ENCODE data around the gene MRAS.

Gene MRAS

GRCh38 chr3:138394156-138394555, 45.8 kb downstream of the MRAS start:
- no peaks in the 10 kb centered on the region for H3K9me3 ChIP-seq (ENCODE audit: control insufficient read depth, low read length)
- H2AFZ ChIP-seq, result no peak overlapping the region
- no peaks in the 10 kb centered on the region for H3K27me3 ChIP-seq (ENCODE audit: control insufficient read depth, insufficient read depth, low read length)
- H3K4me3 ChIP-seq (ENCODE audit: low read depth, low read length), result no peak overlapping the region
- no peak overlapping the region for H3K4me2 ChIP-seq (ENCODE audit: low read length)
- no peaks in the 10 kb centered on the region for H3K36me3 ChIP-seq (ENCODE audit: control insufficient read depth, insufficient read depth, low read length)
- no peak for TF ChIP-seq CTCF (IDR thresholded peaks at IDR 0.05)
- peaks cover 8% of the 10 kb centered on the region for H3K79me2 ChIP-seq
- no peaks in the 10 kb centered on the region for H3K4me1 ChIP-seq
- H3K27ac ChIP-seq, result no peak overlapping the region
- H3K9ac ChIP-seq, result no peak overlapping the region

GRCh38 chr3:138394686-138395085, 46.3 kb downstream of the MRAS start:
- H3K27me3 ChIP-seq (ENCODE audit: control insufficient read depth, insufficient read depth, low read length), result no peaks in the 10 kb centered on the region
- no peaks in the 10 kb centered on the region for H3K9me3 ChIP-seq (ENCODE audit: control insufficient read depth, low read length)
- H3K4me2 ChIP-seq (ENCODE audit: low read length), result no peak overlapping the region
- no peaks in the 10 kb centered on the region for H3K4me1 ChIP-seq
- no peaks in the 10 kb centered on the region for H3K36me3 ChIP-seq (ENCODE audit: control insufficient read depth, insufficient read depth, low read length)
- H3K79me2 ChIP-seq, result peaks cover 4% of the 10 kb centered on the region
- no peak overlapping the region for H3K27ac ChIP-seq
- no peak overlapping the region for H3K9ac ChIP-seq
- H2AFZ ChIP-seq, result no peak overlapping the region
- no peak for TF ChIP-seq CTCF (IDR thresholded peaks at IDR 0.05)
- no peak overlapping the region for H3K4me3 ChIP-seq (ENCODE audit: low read depth, low read length)

GRCh38 chr3:138395865-138396751, 47.7 kb downstream of the MRAS start:
- Histone ChIP-seq H3K27ac (no peak overlapping the region), H3K9me3 (ENCODE audit: control insufficient read depth, low read length) (no peaks in the 10 kb centered on the region), H3K27me3 (ENCODE audit: control insufficient read depth, insufficient read depth, low read length) (no peaks in the 10 kb centered on the region), H3K4me1 (no peaks in the 10 kb centered on the region), H3K79me2 (peaks cover 2% of the 10 kb centered on the region), H3K4me3 (ENCODE audit: low read depth, low read length) (no peak overlapping the region), H3K9ac (no peak overlapping the region), H2AFZ (no peak overlapping the region), H3K36me3 (ENCODE audit: control insufficient read depth, insufficient read depth, low read length) (no peaks in the 10 kb centered on the region), H3K4me2 (ENCODE audit: low read length) (no peak overlapping the region)
- TF ChIP-seq CTCF (IDR thresholded peaks at IDR 0.05), result no peak

- H3K4me3 ChIP-seq (ENCODE audit: low read depth, low read length), result no peak overlapping the region
- H3K27me3 ChIP-seq (ENCODE audit: control insufficient read depth, insufficient read depth, low read length), result no peaks in the 10 kb centered on the region
- no peak overlapping the region for H3K27ac ChIP-seq
- H3K9ac ChIP-seq, result no peak overlapping the region
- no peaks in the 10 kb centered on the region for H3K79me2 ChIP-seq
- H2AFZ ChIP-seq, result no peak overlapping the region
- H3K9me3 ChIP-seq (ENCODE audit: control insufficient read depth, low read length), result no peaks in the 10 kb centered on the region
- H3K4me1 ChIP-seq, result no peaks in the 10 kb centered on the region
- H3K36me3 ChIP-seq (ENCODE audit: control insufficient read depth, insufficient read depth, low read length), result no peaks in the 10 kb centered on the region
- no peak overlapping the region for H3K4me2 ChIP-seq (ENCODE audit: low read length)
- no peak for TF ChIP-seq CTCF (IDR thresholded peaks at IDR 0.05)
Observed at GRCh38 chr3:138396752-138397410, 48.5 kb downstream of the MRAS start.

Data from parathyroid adenoma (tissue), 2 donors.